CD8-positive, alpha-beta memory T cell (primary cell): ENCODE measurements around the gene MYO3B. TPM values are rescaled to one million over a fixed set of nuclear protein-coding genes. Genes with fewer than 3 reads are reported as not detected.

Experiments used
- CTCF ChIA-PET: fragments of 350-600 bp; sonication (Branson Sonifier 250); formaldehyde crosslinking; loops from one replicate; lab custom pipeline; 2021; ENCODE audit warnings: antibody characterized with exemption; lab: Charles Lee
- POLR2A ChIA-PET: fragments of 350-600 bp; sonication (Branson Sonifier 250); formaldehyde crosslinking; loops from one replicate; lab custom pipeline; 2021; ENCODE audit warnings: antibody characterized with exemption; lab: Charles Lee
- DNase-seq, 5 donors: peaks; one replicate each; pipeline versions ENCODE4 v3.0.0 to v3.0.0-alpha.2; 2020 to 2022; ENCODE audit warnings: mixed read lengths in 1 of 5
- H3K27ac ChIP-seq: one replicate; pipeline ENCODE4 v1.7.0; 2013; ENCODE audit warnings: low read depth, mild to moderate bottlenecking, low read length, moderate library complexity
- H3K27me3 ChIP-seq: 2 replicates; pipeline ENCODE4 v1.7.0; 2013; ENCODE audit warnings: low read length, mild to moderate bottlenecking; ENCODE audit not compliant: insufficient read depth, poor library complexity, severe bottlenecking
- H3K36me3 ChIP-seq: 2 replicates; pipeline ENCODE4 v1.7.0; 2013; ENCODE audit warnings: mild to moderate bottlenecking, low read length, moderate library complexity; ENCODE audit not compliant: insufficient read depth
- H3K4me1 ChIP-seq: 2 replicates; pipeline ENCODE4 v1.7.0; 2013; ENCODE audit warnings: mild to moderate bottlenecking, low read length, moderate library complexity; ENCODE audit not compliant: insufficient read depth
- H3K4me3 ChIP-seq: 2 replicates; pipeline ENCODE4 v1.7.0; 2013; ENCODE audit warnings: mild to moderate bottlenecking, low read length
- H3K9me3 ChIP-seq: 2 replicates; pipeline ENCODE4 v1.7.0; 2013; ENCODE audit warnings: mild to moderate bottlenecking, low read length
- H3K27ac Mint-ChIP-seq, 8 donors: one replicate each; pipeline ENCODE4 v1.8.0; 2020 to 2021; ENCODE audit warnings: mixed read lengths in 8 of 8, mild to moderate bottlenecking in 6 of 8, inconsistent platforms in 3 of 8, moderate library complexity in 3 of 8
- H3K27me3 Mint-ChIP-seq, 2 donors: one replicate each; pipeline ENCODE4 v1.8.0; 2020 to 2021; ENCODE audit warnings: mixed read lengths in 2 of 2, mild to moderate bottlenecking in 1 of 2, moderate library complexity in 1 of 2
- H3K36me3 Mint-ChIP-seq, 3 donors: one replicate each; pipeline ENCODE4 v1.8.0; 2020 to 2021; ENCODE audit warnings: mixed read lengths in 3 of 3, inconsistent platforms in 1 of 3, mild to moderate bottlenecking in 1 of 3
- H3K4me1 Mint-ChIP-seq, 3 donors: one replicate each; pipeline ENCODE4 v1.8.0; 2020 to 2021; ENCODE audit warnings: mixed read lengths in 3 of 3, inconsistent platforms in 1 of 3, mild to moderate bottlenecking in 1 of 3
- H3K4me3 Mint-ChIP-seq, 7 donors: one replicate each; pipeline ENCODE4 v1.8.0; 2020 to 2021; ENCODE audit warnings: mixed read lengths in 7 of 7, mild to moderate bottlenecking in 6 of 7, moderate library complexity in 4 of 7, inconsistent platforms in 2 of 7
- H3K9me3 Mint-ChIP-seq, 5 donors: one replicate each; pipeline ENCODE4 v1.8.0; 2020 to 2022; ENCODE audit warnings: mixed read lengths in 5 of 5, mild to moderate bottlenecking in 3 of 5, moderate library complexity in 2 of 5, inconsistent platforms in 1 of 5
- polyA plus RNA-seq: library from polyadenylated mRNA; unstranded; fragments of 300-500 nt; fragmentation: Illumina TruSeq; gene quantifications from one replicate; pipeline ENCODE4 v1.2.3, GENCODE V29; 2021
- total RNA-seq, 2 experiments: library from RNA; stranded (reverse); gene quantifications; one replicate each; pipeline ENCODE4 v1.2.3, GENCODE V29; 2021

The MYO3B gene
- total and polyA plus RNA-seq, 3 experiments from 2014 or later: 0.08 to 0.33 (median 0.18) TPM

DNA sequence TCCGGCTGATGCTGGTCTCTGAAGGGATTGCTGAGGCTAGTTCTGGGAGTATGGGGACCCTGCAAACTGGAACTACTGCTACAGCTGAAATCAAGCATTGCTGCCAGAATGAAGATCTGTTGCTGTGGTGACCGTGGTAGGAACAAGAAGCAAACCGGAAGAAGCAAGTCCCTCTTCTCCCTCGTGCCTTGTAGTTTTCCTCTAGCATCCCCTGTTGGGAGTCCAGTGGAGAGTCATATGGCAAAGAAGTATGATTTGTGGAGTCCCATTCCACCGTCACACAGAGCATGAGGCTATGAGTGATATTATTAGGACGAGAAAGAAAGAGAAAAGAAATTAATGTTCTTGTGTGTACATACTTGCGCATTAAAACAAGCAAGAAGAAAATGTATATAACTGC, 398.3 kb downstream of the MYO3B start:
- Histone ChIP-seq H3K27ac (no peak overlapping the region), H3K27me3 (no peaks in the 10 kb centered on the region), H3K4me3 (no peak overlapping the region), H3K4me1 (no peaks in the 10 kb centered on the region), H3K9me3 (no peaks in the 10 kb centered on the region), H3K36me3 (no peaks in the 10 kb centered on the region)
- ChIA-PET POLR2A (no interaction called here), CTCF (no interaction called here)
- H3K27me3 Mint-ChIP-seq: peaks cover 2 to 5% of the 10 kb centered on the region in 2 donors
- H3K9me3 Mint-ChIP-seq: no peaks in the 10 kb centered on the region
- no peaks in the 10 kb centered on the region for H3K36me3 Mint-ChIP-seq
- no peak overlapping the region for H3K27ac Mint-ChIP-seq
- H3K4me3 Mint-ChIP-seq: no peak overlapping the region
- H3K4me1 Mint-ChIP-seq: no peaks in the 10 kb centered on the region
- no peak for DNase-seq

- H3K27me3 Mint-ChIP-seq: no peaks in the 10 kb centered on the region
- CTCF ChIA-PET: no interaction called here
- H3K9me3 Mint-ChIP-seq: no peaks in the 10 kb centered on the region
- H3K36me3 Mint-ChIP-seq: no peaks in the 10 kb centered on the region
- no peak for DNase-seq
- no peak overlapping the region for H3K4me3 Mint-ChIP-seq
- Histone ChIP-seq H3K4me3 (no peak overlapping the region), H3K4me1 (no peaks in the 10 kb centered on the region), H3K36me3 (no peaks in the 10 kb centered on the region), H3K27me3 (no peaks in the 10 kb centered on the region), H3K9me3 (no peaks in the 10 kb centered on the region), H3K27ac (no peak overlapping the region)
- no peak overlapping the region for H3K27ac Mint-ChIP-seq
- POLR2A ChIA-PET: no interaction called here
- H3K4me1 Mint-ChIP-seq: no peaks in the 10 kb centered on the region
Measured at GRCh38 chr2:170577356-170577755, 399.4 kb downstream of the MYO3B start.

DNA sequence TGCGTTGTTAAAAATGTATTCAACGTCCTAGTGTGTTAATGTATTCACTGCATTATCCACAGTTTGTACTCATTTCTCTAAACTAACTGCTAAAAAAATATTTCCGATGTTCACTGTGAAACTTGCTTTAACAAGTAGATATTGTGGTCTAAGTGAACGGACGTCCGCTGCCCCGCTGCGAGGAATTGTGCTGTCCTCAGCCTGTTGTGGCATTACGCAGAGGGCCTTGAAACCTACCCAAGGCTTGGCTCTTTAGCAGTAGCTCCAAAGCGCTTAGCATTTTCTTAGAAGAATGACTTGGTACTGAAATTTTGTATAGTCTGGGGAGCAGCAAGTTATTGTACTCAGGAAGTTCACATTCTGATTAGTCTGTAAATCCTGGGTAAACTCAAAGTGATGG, 400.7 kb downstream of the MYO3B start:
- Histone ChIP-seq H3K9me3 (no peaks in the 10 kb centered on the region), H3K4me3 (no peak overlapping the region), H3K27me3 (no peaks in the 10 kb centered on the region), H3K27ac (no peak overlapping the region), H3K4me1 (no peaks in the 10 kb centered on the region), H3K36me3 (no peaks in the 10 kb centered on the region)
- Mint-ChIP-seq H3K36me3 (no peaks in the 10 kb centered on the region), H3K27ac (no peak overlapping the region), H3K9me3 (no peaks in the 10 kb centered on the region), H3K4me3 (no peak overlapping the region), H3K4me1 (no peaks in the 10 kb centered on the region), H3K27me3 (no peaks in the 10 kb centered on the region)
- DNase-seq: no peak
- POLR2A ChIA-PET: no interaction called here
- CTCF ChIA-PET: no interaction called here

DNA sequence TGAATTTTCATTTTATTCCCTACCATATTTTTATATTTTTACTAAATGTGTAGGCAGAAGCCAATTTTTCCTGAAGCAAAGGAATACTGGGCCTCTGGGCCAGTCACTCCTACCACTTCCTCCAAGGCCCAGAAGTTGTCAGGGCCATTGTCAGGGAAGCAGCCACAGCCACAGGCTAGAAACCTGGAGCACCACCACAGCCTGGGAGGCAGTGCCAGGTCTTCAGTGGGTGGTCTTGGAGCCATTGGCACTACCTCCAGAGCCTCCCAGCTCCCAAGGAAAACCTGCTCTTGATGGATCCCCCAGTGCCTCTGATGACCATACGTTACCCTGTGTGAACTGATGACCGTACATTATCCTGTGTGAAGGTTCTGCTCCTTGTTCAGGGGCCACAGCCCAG, 401.6 kb downstream of the MYO3B start:
- DNase-seq: no peak
- Histone ChIP-seq H3K36me3 (no peaks in the 10 kb centered on the region), H3K4me3 (no peak overlapping the region), H3K4me1 (no peaks in the 10 kb centered on the region), H3K27me3 (no peaks in the 10 kb centered on the region), H3K27ac (no peak overlapping the region), H3K9me3 (no peaks in the 10 kb centered on the region)
- CTCF ChIA-PET: no interaction called here
- POLR2A ChIA-PET: no interaction called here
- Mint-ChIP-seq H3K4me1 (no peaks in the 10 kb centered on the region), H3K36me3 (no peaks in the 10 kb centered on the region), H3K4me3 (no peak overlapping the region), H3K27me3 (no peaks in the 10 kb centered on the region), H3K9me3 (no peaks in the 10 kb centered on the region), H3K27ac (no peak overlapping the region)

DNA sequence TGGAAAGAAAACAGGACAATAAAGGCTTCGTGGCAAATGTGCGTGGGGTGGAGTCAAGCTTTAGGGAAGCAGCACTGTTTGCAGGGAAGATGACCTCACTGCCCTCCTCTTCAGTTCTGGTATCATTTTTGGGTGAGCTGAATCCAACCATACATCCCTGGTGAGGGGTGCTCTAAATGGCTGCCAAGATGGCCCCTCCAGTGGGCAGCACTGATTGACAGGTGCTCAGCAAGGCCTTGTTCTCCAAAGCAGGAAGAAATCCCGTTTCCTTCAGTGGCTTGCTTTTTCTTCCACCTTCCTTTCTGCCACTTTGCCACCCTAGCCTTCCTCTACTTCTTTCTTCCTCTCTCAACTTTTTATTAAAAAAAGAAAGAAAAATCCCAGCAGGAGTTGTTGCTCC, 404.4 kb downstream of the MYO3B start:
- no peaks in the 10 kb centered on the region for H3K4me1 Mint-ChIP-seq
- peaks cover 0 to 2% of the 10 kb centered on the region in 2 donors for H3K27me3 Mint-ChIP-seq
- H3K36me3 Mint-ChIP-seq: no peaks in the 10 kb centered on the region
- H3K9me3 ChIP-seq: no peaks in the 10 kb centered on the region
- no peaks in the 10 kb centered on the region for H3K27me3 ChIP-seq
- no peak overlapping the region for H3K27ac Mint-ChIP-seq
- H3K36me3 ChIP-seq: no peaks in the 10 kb centered on the region
- no peaks in the 10 kb centered on the region for H3K4me1 ChIP-seq
- no peaks in the 10 kb centered on the region for H3K9me3 Mint-ChIP-seq
- DNase-seq: no peak
- ChIA-PET POLR2A (no interaction called here), CTCF (no interaction called here)
- no peak overlapping the region for H3K4me3 Mint-ChIP-seq
- no peak overlapping the region for H3K4me3 ChIP-seq
- H3K27ac ChIP-seq: no peak overlapping the region

DNA sequence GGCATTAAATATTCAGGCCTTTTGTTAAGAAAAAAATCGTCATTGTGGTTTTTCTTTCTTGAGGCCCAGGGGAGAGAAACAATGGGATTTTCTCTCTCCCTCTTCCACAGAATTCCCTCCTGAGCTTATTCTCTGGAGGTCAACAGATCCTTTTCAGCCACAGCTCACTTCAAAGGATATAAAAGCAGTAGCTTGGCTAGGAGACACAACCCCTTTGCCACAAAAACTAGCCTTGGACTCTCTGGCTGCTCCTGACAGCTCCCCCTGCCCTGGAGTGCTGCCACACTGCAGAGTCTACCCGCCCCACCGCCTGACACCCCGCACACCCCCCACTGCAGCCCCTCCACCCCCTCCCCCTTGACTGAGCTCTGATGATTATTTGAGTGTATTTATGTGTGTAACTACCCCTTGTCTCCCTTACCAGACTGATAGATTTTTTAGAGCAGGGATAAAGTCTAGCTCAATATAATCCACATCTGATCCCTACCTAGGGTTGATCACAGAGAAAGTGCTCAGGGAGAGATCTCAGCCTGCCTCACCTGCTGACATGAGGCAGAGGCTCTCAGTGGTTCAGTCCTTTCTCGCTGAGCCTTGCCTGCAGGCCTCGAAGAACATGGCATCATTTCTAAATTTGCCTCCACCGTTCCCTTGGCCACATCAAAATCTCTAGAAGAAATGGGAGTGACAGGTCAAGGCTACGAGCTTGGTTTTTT, 405.0 kb downstream of the MYO3B start:
- Histone ChIP-seq H3K9me3 (no peaks in the 10 kb centered on the region), H3K27ac (no peak overlapping the region), H3K4me3 (no peak overlapping the region), H3K36me3 (no peaks in the 10 kb centered on the region), H3K27me3 (no peaks in the 10 kb centered on the region), H3K4me1 (no peaks in the 10 kb centered on the region)
- H3K36me3 Mint-ChIP-seq: no peaks in the 10 kb centered on the region
- POLR2A ChIA-PET: no interaction called here
- H3K27ac Mint-ChIP-seq: no peak overlapping the region
- H3K4me3 Mint-ChIP-seq: no peak overlapping the region
- no peaks in the 10 kb centered on the region for H3K9me3 Mint-ChIP-seq
- H3K27me3 Mint-ChIP-seq: peaks cover 0 to 3% of the 10 kb centered on the region in 2 donors
- H3K4me1 Mint-ChIP-seq: no peaks in the 10 kb centered on the region
- CTCF ChIA-PET: interaction anchor here (1.7 kb wide), 1 partner anchor 10 kb away, joined by 4 read pairs; no protein-coding TSS in a partner anchor
- DNase-seq: no peak

DNA sequence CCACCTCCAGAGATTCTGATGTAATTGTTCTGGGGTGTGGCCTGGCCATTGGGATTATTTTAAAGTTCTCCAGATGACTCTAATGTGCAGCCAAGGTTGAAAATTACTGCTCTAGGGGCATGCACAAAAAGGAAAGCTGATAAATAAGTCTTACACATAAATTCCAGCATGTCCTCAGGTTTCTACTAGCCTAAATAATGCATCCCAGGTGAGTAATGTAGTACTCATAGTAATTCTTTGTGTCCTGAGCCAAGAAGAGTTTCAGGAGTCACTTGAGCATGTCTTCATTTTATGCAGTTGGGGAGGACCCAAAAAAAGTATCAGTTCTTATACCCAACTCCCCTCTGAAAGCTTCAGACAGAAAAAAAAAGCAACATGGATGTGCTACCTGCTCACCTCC, 407.1 kb downstream of the MYO3B start:
- Mint-ChIP-seq H3K36me3 (no peaks in the 10 kb centered on the region), H3K9me3 (no peaks in the 10 kb centered on the region), H3K4me3 (no peak overlapping the region), H3K4me1 (no peaks in the 10 kb centered on the region), H3K27me3 (peaks cover 3% of the 10 kb centered on the region in 2 donors), H3K27ac (no peak overlapping the region)
- H3K36me3 ChIP-seq: no peaks in the 10 kb centered on the region
- DNase-seq: no peak
- H3K27ac ChIP-seq: no peak overlapping the region
- H3K4me3 ChIP-seq: no peak overlapping the region
- H3K27me3 ChIP-seq: no peaks in the 10 kb centered on the region
- CTCF ChIA-PET: no interaction called here
- POLR2A ChIA-PET: no interaction called here
- no peaks in the 10 kb centered on the region for H3K4me1 ChIP-seq
- no peaks in the 10 kb centered on the region for H3K9me3 ChIP-seq

GRCh38 chr2:170586571-170587095, 408.7 kb downstream of the MYO3B start:
- H3K27ac ChIP-seq: no peak overlapping the region
- no peaks in the 10 kb centered on the region for H3K4me1 Mint-ChIP-seq
- H3K27me3 ChIP-seq: no peaks in the 10 kb centered on the region
- POLR2A ChIA-PET: no interaction called here
- no peaks in the 10 kb centered on the region for H3K9me3 Mint-ChIP-seq
- peaks cover 3 to 5% of the 10 kb centered on the region in 2 donors for H3K27me3 Mint-ChIP-seq
- no peak for DNase-seq
- no peaks in the 10 kb centered on the region for H3K4me1 ChIP-seq
- H3K27ac Mint-ChIP-seq: no peak overlapping the region
- no peaks in the 10 kb centered on the region for H3K36me3 ChIP-seq
- H3K4me3 Mint-ChIP-seq: no peak overlapping the region
- H3K9me3 ChIP-seq: no peaks in the 10 kb centered on the region
- CTCF ChIA-PET: no interaction called here
- H3K4me3 ChIP-seq: no peak overlapping the region
- H3K36me3 Mint-ChIP-seq: no peaks in the 10 kb centered on the region
